ENCODE measurements around the gene DNAH6.

DNA sequence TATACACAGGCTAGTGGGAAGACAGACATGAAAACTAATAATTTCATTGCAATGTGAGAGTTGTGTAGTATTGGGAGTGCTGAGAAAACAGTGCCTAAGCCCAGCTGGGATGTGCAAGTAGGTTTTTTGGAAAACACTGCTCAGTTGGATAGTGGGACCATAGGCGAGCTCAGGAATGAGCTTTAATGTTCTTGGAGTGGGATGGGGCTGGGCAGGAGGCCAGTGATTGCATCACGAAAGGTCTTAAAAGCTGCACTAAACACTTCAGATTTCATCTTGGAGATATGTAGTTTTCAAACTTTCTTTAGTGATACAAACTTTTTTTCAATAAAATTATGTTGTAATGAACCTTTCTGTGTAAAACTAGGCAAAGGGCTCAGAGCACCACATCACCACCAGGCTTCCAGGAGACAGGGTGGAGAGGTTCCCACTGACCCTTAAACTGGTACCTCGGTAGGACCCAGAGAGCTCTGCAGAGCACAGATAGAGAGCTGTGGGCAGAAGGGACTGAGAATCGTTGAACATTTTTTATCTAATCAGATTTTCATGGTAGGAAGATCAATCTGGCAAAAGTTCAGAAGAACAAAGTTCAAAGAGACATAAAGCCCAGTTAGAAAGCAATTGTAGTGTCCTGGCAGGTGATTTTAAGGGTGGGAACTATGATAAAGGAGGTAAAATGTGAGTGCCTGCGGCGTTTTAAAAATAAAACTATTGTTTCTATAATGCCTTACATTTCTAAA is 188.4 kb downstream of the DNAH6 start:
- TF ChIP-seq, protein P1, sequence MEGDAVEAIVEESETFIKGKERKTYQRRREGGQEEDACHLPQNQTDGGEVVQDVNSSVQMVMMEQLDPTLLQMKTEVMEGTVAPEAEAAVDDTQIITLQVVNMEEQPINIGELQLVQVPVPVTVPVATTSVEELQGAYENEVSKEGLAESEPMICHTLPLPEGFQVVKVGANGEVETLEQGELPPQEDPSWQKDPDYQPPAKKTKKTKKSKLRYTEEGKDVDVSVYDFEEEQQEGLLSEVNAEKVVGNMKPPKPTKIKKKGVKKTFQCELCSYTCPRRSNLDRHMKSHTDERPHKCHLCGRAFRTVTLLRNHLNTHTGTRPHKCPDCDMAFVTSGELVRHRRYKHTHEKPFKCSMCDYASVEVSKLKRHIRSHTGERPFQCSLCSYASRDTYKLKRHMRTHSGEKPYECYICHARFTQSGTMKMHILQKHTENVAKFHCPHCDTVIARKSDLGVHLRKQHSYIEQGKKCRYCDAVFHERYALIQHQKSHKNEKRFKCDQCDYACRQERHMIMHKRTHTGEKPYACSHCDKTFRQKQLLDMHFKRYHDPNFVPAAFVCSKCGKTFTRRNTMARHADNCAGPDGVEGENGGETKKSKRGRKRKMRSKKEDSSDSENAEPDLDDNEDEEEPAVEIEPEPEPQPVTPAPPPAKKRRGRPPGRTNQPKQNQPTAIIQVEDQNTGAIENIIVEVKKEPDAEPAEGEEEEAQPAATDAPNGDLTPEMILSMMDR (conservative IDR thresholded peaks at IDR 0.05; ENCODE audit: low read depth, low read length): no peak
- TF ChIP-seq EZH2phosphoT487 (IDR thresholded peaks at IDR 0.05; ENCODE audit: borderline replicate concordance, low read length) (no peak), EZH2 (IDR thresholded peaks at IDR 0.05; ENCODE audit: low read length, unreplicated experiment) (no peak)
